Keratinocyte (primary cell): ENCODE data around the gene XPC. TPM values are rescaled to one million over a fixed set of nuclear protein-coding genes. Genes with fewer than 3 reads are reported as not detected.
A peak's percentile ranks its signal among the peaks of the same experiment; 100 is the strongest.

Source experiments
- DNase-seq: peaks from one replicate; pipeline ENCODE4 v3.0.0-alpha.2; 2011; ENCODE audit warnings: low read depth, missing footprints, low spot score
- FAIRE-seq: peaks from 2 replicates; lab custom pipeline; 2011; peaks lifted over from hg19 to GRCh38; lab: Jason Lieb, UNC
- H2AFZ ChIP-seq: 2 replicates; pipeline ENCODE4 v1.6.0; 2012; ENCODE audit warnings: low read length, control low read depth, inconsistent platforms; ENCODE audit not compliant: control insufficient read depth
- H3K27ac ChIP-seq: 2 replicates; pipeline ENCODE4 v1.5.1; 2011; ENCODE audit warnings: low read length; ENCODE audit not compliant: control insufficient read depth, insufficient read depth
- H3K27me3 ChIP-seq: 3 replicates; pipeline ENCODE4 v1.6.0; 2011; ENCODE audit warnings: low read length; ENCODE audit not compliant: control insufficient read depth, insufficient read depth; ENCODE audit errors: extremely low read depth
- H3K36me3 ChIP-seq, 2 experiments: 2 replicates in 1 of 2; 3 replicates in 1 of 2; pipeline ENCODE4 v1.5.1; 2011; ENCODE audit warnings: low read length in 2 of 2, mild to moderate bottlenecking in 1 of 2; ENCODE audit not compliant: control insufficient read depth in 2 of 2, insufficient read depth in 2 of 2; ENCODE audit errors: extremely low read depth in 1 of 2
- H3K4me1 ChIP-seq: 3 replicates; pipeline ENCODE4 v1.5.1; 2011; ENCODE audit warnings: low read length; ENCODE audit not compliant: control insufficient read depth, insufficient read depth; ENCODE audit errors: extremely low read depth
- H3K4me2 ChIP-seq: 3 replicates; pipeline ENCODE4 v1.6.0; 2011; ENCODE audit warnings: low read depth, low read length; ENCODE audit not compliant: control insufficient read depth, insufficient read depth; ENCODE audit errors: extremely low read depth
- H3K4me3 ChIP-seq, 3 experiments: fragments of 200-600 bp in 1 of 3; sonication (generic) in 1 of 3; 2 replicates in 2 of 3; 3 replicates in 1 of 3; pipeline ENCODE4 v1.5.1; 2011 to 2016; ENCODE audit warnings: low read length in 3 of 3, mild to moderate bottlenecking in 3 of 3, control low read depth in 2 of 3, inconsistent platforms in 1 of 3, low read depth in 1 of 3, mixed read lengths in 1 of 3, mixed run types in 1 of 3, moderate library complexity in 1 of 3; ENCODE audit not compliant: control insufficient read depth in 2 of 3, insufficient read depth in 2 of 3; ENCODE audit errors: extremely low read depth in 1 of 3
- H3K79me2 ChIP-seq: 2 replicates; pipeline ENCODE4 v1.6.0; 2012; ENCODE audit warnings: low read length; ENCODE audit not compliant: control insufficient read depth, insufficient read depth
- H3K9ac ChIP-seq: 3 replicates; pipeline ENCODE4 v1.6.0; 2011; ENCODE audit warnings: low read length; ENCODE audit not compliant: control insufficient read depth, insufficient read depth; ENCODE audit errors: extremely low read depth
- H3K9me1 ChIP-seq: 3 replicates; pipeline ENCODE4 v1.6.0; 2011; ENCODE audit warnings: low read length; ENCODE audit not compliant: control insufficient read depth, insufficient read depth; ENCODE audit errors: extremely low read depth
- H3K9me3 ChIP-seq: 2 replicates; pipeline ENCODE4 v1.5.1; 2012; ENCODE audit warnings: low read depth, low read length; ENCODE audit not compliant: control insufficient read depth
- H4K20me1 ChIP-seq: 3 replicates; pipeline ENCODE4 v1.6.0; 2011; ENCODE audit warnings: low read length; ENCODE audit not compliant: control insufficient read depth, insufficient read depth; ENCODE audit errors: extremely low read depth
- EZH2 ChIP-seq: IDR thresholded peaks from one replicate; pipeline ENCODE4 v1.6.1; 2012; ENCODE audit warnings: inconsistent platforms, mild to moderate bottlenecking, low read length, moderate library complexity
- dilution Hi-C: fragments of 300-500 bp; cut with MboI; formaldehyde crosslinking; loops from one replicate; pipeline ENCODE4 v1.7.0; 2020; ENCODE audit warnings: low sequenced_read_pairs; ENCODE audit not compliant: extremely low pct_ligation_motif_present
- polyA plus RNA-seq, 5 experiments: library from polyadenylated mRNA; depleted of rRNA in 3 of 5; stranded (reverse) in 3 of 5; stranded (forward) in 1 of 5; unstranded in 1 of 5; fragments of >200 nt; gene quantifications; 1 replicate in 1 of 5; 2 replicates in 3 of 5; 3 replicates in 1 of 5; pipeline versions ENCODE4 v1.2.1 to v1.2.3, GENCODE V29; 2011 to 2012; ENCODE audit warnings: missing spikeins in 2 of 5, low read depth in 1 of 5, low replicate concordance in 1 of 5
- TF ChIP-seq, protein P1 (sequence below), 3 experiments: IDR thresholded peaks in 1 of 3; conservative IDR thresholded peaks in 1 of 3; optimal IDR thresholded peaks in 1 of 3; 2 replicates in 2 of 3; 3 replicates in 1 of 3; pipeline versions ENCODE3 to v1.5.1; 2011; ENCODE audit warnings: low read length in 3 of 3, mild to moderate bottlenecking in 3 of 3, moderate library complexity in 2 of 3, control low read depth in 1 of 3, inconsistent platforms in 1 of 3; ENCODE audit not compliant: insufficient read depth in 2 of 3; ENCODE audit errors: extremely low read depth in 1 of 3

XPC gene
- polyA plus RNA-seq, 1 donor (not counting 4 experiments of a cell fraction or from before 2014, with no cell fraction given): 24.9 TPM

DNA sequence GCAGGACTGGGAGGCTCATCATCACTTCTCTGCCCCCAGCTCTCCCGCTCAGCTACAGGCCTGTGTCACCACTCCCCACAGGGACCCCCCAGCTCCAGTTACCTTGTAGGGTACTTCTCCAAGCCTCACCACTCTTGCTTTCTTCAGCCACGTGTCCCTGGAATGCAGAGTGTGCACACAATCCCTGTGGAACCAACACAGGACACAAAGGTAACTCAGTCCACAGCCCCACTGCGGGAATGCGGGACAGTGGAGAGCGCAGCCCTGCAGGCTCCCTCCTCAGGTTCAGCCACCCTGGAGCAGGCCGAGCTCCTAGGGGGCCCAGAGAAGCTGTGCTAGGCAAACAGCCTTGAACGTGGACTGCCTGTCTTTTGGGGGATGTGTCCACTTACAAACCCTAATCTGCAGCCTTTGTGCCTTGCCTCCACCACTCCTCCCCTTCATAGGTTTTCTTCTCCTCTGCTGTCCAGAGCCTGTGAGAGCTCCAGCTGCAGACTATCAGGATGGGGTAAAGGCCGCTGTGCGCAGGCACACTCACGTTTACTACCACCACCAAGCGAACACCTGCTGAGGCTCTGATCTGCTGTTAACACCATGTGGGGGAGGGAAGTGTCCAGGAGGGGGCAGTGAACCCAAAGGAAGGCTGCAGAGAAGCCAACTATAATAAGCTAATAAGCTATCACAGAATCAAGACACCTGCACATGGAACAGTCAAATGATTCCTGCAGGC, 26.0 kb downstream of the XPC start:
- Histone ChIP-seq H3K4me2 (no peak overlapping the region), H3K4me3 (no peak overlapping the region), H3K79me2 (peaks cover 11% of the 10 kb centered on the region), H3K27me3 (no peaks in the 10 kb centered on the region), H2AFZ (no peak overlapping the region), H3K27ac (no peak overlapping the region), H3K4me1 (peaks cover 24% of the 10 kb centered on the region), H3K9me1 (no peaks in the 10 kb centered on the region), H3K9me3 (no peaks in the 10 kb centered on the region), H4K20me1 (no peaks in the 10 kb centered on the region), H3K9ac (no peak overlapping the region), H3K36me3 (peaks cover 36 to 60% of the 10 kb centered on the region in 2 experiments)
- DNase-seq: no peak
- no peak for FAIRE-seq
- dilution Hi-C loops: no loop called here
- TF ChIP-seq, protein P1, sequence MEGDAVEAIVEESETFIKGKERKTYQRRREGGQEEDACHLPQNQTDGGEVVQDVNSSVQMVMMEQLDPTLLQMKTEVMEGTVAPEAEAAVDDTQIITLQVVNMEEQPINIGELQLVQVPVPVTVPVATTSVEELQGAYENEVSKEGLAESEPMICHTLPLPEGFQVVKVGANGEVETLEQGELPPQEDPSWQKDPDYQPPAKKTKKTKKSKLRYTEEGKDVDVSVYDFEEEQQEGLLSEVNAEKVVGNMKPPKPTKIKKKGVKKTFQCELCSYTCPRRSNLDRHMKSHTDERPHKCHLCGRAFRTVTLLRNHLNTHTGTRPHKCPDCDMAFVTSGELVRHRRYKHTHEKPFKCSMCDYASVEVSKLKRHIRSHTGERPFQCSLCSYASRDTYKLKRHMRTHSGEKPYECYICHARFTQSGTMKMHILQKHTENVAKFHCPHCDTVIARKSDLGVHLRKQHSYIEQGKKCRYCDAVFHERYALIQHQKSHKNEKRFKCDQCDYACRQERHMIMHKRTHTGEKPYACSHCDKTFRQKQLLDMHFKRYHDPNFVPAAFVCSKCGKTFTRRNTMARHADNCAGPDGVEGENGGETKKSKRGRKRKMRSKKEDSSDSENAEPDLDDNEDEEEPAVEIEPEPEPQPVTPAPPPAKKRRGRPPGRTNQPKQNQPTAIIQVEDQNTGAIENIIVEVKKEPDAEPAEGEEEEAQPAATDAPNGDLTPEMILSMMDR (optimal IDR thresholded peaks at IDR 0.05 in 1 of 3, IDR thresholded peaks at IDR 0.05 in 1 of 3, conservative IDR thresholded peaks at IDR 0.05 in 1 of 3; ENCODE audit: extremely low read depth in 1 of 3, insufficient read depth in 2 of 3, low read length in 3 of 3): peak; percentile 33 to 52 (median 40)
- TF ChIP-seq EZH2: no peak

DNA sequence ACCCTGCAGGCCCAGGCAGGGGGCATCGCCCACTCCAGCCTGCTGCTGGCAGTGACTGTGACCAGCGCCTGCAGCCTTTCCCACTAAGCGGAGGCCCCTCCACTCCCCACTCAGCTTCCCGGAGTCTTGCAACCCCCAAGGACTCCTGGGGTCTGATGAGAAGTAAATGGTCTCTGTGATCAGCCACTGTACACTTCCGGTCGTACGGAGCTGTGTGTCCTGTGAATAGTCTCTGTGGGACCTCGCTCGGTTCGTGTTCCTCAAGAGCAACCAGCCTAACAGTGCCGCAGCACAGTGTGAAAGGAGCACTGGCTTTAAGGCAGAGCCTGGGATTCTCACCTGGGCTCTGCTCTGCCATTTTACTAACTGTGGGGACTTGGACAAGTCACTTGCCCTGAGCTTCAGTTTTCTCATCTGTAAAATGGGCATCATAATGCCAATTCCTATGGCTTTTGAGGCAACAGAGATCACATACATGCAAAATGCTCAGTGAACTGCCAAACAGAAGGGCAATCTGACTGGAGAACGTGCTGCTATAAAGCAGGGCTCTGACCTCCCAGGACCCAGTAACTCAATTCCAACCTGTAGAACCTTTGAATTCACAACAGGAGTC, 26.8 kb downstream of the XPC start:
- no peak overlapping the region for H2AFZ ChIP-seq

More for the DNA sequence above, 26.8 kb downstream of the XPC start:
- Histone ChIP-seq H3K4me3 (no peak overlapping the region), H3K27ac (no peak overlapping the region), H4K20me1 (no peaks in the 10 kb centered on the region), H3K9ac (no peak overlapping the region), H3K36me3 (peaks cover 41 to 61% of the 10 kb centered on the region in 2 experiments), H3K9me1 (no peaks in the 10 kb centered on the region), H3K9me3 (no peaks in the 10 kb centered on the region), H3K27me3 (no peaks in the 10 kb centered on the region), H3K4me2 (no peak overlapping the region), H3K79me2 (peaks cover 11% of the 10 kb centered on the region), H3K4me1 (peaks cover 16% of the 10 kb centered on the region)
- FAIRE-seq: no peak
- TF ChIP-seq EZH2: no peak
- TF ChIP-seq, protein P1 (optimal IDR thresholded peaks at IDR 0.05 in 1 of 3, IDR thresholded peaks at IDR 0.05 in 1 of 3, conservative IDR thresholded peaks at IDR 0.05 in 1 of 3; ENCODE audit: extremely low read depth in 1 of 3, insufficient read depth in 2 of 3, low read length in 3 of 3): no peak
- DNase-seq: no peak
- dilution Hi-C loops: no loop called here
